Breast epithelium (tissue), 3 donors: ENCODE measurements around the gene LAMB3.

ENCODE experiments used
- POLR2A ChIP-seq: fragments of 450-650 bp; IDR thresholded peaks from one replicate; pipeline ENCODE4 v1.6.1; 2016; ENCODE audit warnings: antibody characterized with exemption, mild to moderate bottlenecking, moderate library complexity
- POLR2AphosphoS5 ChIP-seq, 3 donors: sonication (generic); formaldehyde crosslinking; IDR thresholded peaks; one replicate each; pipeline ENCODE4 v1.6.1; 2017; ENCODE audit warnings: antibody characterized with exemption in 3 of 3
- TF ChIP-seq, protein P1 (sequence below), 3 donors: fragments of 450-650 bp; IDR thresholded peaks; one replicate each; pipeline ENCODE4 v1.5.1; 2016 to 2017; ENCODE audit warnings: antibody characterized with exemption in 3 of 3, mild to moderate bottlenecking in 3 of 3, moderate library complexity in 3 of 3

DNA sequence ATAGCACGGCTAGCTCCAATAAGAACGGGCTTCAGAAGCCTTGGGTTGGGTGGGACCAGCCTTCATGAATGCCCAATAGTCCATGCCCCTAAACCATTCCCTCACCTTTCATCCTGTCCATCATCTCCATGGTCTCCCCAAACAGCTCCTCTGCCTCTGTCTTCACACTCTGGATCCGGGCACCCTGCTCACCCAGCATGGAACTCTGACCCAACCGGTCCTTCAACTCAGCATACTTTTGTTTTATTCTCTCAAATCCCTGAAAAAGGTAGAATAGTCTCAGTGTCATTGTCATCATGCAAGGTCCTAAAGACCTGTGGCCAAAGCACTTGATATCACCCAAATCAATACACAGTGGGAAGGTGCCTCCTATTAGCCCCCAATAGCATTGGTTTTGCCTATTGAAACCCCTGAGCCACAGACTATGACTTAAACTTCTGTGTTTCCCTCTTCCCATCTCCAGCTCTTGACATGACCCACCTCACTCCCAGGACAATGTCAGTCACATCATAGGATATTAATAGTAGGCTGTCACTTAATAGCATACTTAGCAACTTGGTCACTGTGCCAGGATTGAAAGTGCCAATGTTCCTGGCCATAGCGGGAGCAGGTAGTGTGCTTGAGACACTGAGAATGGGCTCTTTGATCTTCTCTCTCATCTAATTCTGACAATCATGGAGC, 35.7 kb downstream of the LAMB3 start:
- TF ChIP-seq, protein P1, sequence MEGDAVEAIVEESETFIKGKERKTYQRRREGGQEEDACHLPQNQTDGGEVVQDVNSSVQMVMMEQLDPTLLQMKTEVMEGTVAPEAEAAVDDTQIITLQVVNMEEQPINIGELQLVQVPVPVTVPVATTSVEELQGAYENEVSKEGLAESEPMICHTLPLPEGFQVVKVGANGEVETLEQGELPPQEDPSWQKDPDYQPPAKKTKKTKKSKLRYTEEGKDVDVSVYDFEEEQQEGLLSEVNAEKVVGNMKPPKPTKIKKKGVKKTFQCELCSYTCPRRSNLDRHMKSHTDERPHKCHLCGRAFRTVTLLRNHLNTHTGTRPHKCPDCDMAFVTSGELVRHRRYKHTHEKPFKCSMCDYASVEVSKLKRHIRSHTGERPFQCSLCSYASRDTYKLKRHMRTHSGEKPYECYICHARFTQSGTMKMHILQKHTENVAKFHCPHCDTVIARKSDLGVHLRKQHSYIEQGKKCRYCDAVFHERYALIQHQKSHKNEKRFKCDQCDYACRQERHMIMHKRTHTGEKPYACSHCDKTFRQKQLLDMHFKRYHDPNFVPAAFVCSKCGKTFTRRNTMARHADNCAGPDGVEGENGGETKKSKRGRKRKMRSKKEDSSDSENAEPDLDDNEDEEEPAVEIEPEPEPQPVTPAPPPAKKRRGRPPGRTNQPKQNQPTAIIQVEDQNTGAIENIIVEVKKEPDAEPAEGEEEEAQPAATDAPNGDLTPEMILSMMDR (IDR thresholded peaks at IDR 0.05) = no peak
- no peak for TF ChIP-seq POLR2A
- no peak for TF ChIP-seq POLR2AphosphoS5 (IDR thresholded peaks at IDR 0.05)
